ENCODE measurements around the gene TM2D1.

Gene TM2D1

DNA sequence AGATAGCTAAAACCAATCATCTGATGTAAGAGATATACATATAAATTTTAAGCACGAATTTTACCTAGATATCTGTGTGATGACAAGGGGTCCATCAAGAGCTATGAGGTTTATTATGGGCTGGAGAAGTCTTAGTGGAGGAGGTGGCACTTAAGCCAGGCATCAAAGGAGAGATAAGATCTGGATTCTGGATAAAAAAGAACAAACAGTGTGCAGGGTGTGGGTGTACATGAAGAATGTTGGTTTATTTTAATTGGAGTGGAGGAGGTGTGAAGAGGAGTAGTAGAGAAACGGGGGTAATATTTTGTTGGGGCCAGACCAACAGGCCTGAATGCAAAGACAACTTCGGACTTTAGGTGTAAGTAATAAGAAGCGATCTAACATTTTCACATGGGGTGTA is 80.6 kb downstream of the TM2D1 start:
- no peak for DNase-seq (ENCODE audit: low read depth)

DNA sequence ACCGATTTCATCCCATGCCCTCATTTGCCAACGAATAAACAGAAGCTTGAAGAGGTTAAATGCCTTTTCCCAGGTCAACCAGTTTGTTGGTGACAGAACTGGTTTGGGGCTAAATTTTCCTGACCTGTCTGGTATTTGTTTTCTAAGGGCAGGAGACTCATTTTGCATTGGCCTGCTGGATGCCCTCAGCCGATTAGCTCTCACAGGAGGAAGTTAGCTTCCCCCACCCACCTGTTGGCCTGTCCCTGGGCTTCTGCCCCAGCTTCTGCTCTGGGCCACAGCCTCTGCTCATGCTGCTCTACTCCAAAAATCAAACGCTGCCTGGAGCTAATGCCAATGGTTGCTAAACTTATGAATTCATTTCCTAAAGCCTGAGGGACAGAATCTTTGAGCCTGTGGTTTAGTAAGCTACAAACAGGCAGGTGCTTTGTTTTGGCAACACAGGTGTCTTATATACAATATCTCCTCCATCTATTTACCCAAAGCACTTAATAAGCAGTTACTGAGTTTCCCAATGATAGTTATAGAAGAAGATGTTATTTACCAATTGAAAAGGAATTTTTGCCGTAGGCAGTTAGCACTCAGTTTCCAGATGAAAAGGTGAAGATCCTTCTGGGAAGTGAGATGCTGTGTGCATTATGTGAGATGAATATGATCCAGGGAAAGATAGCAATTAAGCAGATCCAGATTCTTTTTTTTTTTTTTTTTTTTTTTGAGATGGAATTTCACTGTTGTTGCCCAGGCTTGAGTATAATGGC is 82.3 kb downstream of the TM2D1 start:
- no peak for DNase-seq (ENCODE audit: low read depth)

DNA sequence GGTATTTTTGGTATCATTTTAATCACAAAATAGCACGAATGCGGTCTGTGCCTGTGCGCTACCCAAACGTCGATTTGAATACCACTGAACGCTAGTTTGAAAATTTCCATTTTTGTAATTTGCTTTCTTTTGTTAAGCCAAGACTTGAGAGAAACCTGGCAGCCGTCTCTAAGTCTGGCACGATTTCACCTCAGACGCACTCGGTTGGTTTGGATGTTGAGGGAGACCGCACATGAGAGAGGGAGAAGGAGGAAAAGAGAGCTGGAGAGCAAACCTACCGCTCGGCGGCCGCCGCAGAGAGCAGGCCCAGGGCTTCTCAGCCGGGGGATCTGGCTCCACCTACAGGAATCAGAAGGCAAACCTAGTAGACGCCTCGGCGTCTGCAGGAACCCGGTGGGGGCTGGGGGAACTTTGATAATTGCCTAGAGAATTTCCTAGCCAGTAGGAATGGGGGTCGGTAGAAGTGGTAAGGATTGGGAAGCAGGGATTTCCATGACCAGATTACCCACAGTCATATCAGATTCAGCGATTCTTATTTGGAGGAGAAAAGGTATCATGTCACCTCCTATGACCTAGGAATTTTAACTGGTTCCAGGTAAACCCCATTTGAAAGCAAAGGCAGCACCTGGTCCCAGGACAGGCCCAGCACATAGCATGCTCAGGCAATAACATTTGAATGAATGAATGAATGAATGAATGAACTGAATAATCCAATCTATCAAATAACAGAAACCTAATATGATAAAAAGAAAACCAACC is 83.2 kb downstream of the TM2D1 start:
- DNase-seq (ENCODE audit: low read depth): no peak

DNA sequence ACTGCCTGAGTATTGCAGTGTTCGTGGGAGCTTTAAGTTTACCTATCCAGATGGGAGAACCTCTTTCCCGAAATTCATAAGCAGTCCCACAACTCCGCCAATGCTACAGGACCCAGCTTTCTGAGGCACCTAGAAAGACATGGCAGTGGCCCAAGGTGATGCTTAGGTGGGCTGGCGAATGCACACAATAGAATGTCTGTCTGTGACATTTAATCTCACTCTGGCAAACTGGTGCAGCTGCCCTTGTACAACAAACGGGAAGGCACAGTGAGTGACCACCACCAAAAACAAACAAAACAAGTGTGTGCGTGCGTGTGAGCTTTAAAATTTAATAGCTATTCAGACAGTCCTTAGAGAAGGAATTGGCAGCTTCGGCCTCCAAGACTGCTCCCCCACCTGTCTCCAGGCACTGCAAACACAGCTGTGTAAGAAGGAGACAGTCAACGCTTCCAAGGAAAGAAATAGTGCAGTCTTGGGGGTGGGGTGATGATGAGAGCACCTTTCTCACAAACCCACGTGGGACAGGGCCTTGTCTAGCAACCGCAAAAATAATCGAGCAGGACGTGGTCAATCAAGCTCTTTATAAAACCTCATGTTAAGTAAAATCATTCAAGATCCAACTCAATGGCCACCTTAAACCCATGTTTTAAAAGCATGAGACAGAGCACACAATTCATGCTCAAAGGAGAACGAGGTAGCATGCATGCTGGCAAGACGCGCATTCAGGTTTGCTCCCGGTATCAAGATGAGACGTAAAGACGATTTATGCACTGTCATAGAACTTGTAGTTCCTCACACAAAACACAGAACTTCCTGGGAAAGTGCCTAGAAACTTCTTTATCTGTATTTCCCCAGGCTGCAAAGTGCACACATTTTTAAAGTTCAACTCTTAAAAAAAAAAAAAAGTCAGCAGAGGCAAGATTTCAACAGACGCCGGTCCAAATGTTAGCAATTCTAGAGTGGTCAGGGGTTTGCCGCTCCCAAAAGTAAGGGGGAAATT is 84.1 kb downstream of the TM2D1 start:
- DNase-seq (ENCODE audit: low read depth): no peak

DNA sequence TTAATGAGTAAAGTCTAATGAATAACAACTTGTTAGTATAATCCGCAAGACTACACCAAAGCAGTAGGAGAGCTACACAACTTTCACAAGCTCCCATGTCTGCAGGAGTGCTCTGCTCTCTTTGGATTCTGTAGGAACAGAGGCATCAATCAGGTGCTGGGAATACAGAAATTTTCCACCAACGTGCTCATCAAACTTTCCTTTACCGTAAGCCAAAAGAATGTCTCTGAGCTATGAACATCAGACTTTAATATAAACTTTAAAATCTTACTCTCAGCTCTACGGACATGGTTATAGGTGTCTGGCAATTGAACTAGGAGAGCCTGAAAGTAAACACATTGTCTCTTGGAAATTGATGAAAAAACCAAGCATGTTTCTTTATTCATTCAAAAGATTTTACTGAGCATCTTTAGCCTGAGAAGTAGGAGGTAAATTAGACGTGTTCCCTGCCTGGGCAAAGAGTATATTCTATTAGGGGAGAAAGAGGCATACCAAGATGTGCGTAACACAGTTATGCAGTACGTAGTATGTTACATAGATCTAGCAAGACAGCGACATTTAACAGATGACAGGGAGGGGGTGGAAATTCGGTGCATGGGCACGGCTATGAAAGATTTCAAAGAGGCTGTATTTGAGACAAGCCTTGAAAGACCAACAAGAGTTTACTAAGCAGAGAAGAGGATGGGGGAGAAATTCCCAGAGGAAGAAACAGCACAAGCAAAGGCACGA is 85.2 kb downstream of the TM2D1 start:
- no peak for DNase-seq (ENCODE audit: low read depth)

DNA sequence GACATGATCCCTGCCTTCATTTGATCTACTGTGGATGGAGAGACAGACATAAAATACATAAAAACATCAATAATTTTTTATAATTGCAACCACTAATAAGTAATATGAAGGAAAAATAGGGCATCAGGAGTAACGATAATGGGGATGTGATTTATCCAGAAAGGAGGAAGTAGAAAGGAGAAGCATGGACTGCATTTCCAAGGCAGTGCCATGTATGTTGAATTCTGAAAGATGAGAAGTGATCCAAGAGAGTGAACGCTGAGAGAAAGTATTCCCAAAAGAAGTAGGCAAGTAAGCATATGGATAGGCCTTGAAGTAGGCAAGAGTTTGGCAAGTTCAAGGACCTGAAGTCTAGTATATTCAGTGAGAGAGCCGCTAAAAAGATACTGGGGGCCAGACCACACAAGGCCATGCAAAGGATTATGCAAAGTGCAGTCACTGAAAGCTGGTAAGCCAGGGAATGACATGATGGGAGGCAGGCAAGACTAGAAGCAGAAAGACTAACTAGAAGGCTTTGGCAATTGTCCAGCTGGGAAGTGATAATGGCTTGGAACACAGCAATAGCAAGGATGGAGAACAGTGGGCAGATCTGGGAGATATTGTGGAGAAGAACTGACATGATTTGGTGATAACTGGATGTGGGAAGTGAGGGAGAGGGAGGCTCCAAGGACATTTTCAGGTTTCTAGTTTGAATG is 85.9 kb downstream of the TM2D1 start:
- no peak for DNase-seq (ENCODE audit: low read depth)

DNA sequence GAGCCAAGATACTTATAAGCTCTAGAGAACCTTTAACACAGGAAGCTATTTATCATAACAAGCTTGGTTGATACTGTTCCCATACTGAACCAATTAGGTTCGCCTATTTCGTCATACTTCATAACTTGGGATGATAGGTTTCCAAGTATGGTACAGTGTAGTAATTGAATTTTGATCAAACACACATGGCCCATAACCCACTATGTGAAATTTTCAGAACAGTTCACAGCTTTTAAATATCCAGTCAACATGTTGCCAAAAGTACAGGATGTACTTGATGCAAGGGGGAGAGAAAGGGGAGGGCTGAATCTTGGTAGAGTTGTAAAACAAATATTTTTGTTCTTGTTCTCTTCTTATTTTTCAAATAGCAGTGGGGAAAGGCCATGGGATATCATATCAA is 86.6 kb downstream of the TM2D1 start:
- peak; percentile 64 for DNase-seq (ENCODE audit: low read depth)

DNA sequence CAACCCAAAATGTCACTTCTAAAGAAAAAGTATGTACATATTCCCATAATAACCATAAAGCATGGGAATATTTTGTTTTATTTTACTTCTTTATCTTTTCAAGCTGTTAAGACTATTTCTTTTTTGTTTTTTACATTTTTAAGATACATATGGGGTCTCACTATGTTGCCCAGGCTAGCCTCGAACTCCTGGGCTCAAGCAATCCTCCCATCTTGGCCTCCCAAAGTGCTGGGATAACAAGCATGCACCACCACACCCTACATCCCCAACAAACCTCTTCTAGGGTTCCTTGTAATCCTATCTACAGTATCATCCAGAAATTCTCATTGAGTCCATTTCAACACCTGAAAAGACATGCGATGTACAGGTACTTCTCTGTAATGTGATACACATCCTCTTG is 87.5 kb downstream of the TM2D1 start:
- DNase-seq (ENCODE audit: low read depth): no peak

DNA sequence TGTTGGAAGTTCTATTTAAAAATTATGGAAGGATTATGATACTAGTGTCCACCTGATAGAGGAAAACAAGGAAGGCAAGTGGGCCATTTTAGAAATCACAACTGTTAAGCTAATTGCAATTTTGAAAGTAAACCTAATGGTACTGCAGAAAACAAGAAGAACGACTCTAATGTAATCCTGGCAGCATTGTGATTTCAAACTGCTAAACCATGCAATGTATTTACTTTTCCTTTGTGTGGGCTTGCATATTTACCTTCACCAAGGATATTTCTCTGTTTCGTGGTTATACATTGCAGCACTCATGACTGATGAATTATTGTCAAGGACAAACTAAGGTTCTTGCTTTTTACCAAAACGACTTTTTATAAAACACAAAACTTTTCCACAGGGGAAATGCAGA is 88.1 kb downstream of the TM2D1 start:
- DNase-seq (ENCODE audit: low read depth): no peak

DNA sequence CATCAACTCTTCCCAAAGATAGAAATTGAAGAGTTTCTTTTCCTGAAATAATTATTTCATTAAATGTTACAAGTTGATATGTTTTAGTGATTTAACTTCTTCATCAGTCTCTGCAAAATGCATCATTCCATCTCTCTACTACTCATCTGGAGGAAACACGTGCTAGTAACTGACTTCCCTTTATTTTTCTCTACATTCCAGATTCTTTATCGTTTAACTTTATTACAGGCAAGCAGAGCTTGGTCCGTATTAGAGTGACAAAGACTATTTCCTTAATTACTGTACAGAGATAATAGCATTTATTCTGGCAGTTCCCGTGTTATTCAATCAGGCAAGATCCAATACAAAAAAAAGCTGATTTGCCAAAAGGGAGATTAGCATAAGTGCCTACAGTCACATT is 88.6 kb downstream of the TM2D1 start:
- no peak for DNase-seq (ENCODE audit: low read depth)

DNA sequence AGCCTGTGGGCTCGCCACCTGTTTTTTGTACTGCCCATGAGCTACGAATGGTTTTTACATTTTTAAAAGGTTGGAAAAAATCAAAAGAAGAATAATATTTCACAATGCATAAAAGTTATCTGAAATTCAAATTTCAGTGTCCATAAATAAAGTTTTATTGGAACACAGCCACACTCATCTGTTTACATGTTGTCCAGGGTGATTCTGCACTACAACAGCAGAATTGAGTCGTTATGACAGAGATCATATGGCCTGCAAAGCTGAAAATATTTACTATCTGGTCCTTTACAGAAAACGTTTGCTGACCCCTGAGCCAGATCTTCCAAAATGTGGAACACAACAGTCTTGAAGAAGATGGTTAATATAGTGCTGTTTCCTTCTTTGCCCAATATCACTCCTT is 89.4 kb downstream of the TM2D1 start:
- DNase-seq (ENCODE audit: low read depth): no peak

DNA sequence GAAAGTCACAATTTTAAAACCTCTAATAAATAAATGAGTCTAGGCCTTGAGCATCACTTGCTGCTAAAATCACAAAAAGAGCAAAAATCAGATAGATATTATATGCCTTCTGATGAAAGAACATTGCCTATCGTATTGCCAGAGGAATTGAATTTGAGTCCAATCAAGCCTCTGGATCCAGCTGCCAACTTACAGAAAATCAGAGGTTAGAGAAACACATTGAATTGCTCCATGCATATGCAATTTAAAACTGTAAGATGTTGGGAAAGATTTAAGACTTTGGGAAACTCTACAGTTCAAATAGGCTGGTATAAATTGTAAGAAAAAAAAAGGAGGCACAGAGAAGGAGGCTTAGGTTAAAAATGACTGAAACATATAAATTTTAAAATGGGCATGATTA is 93.5 kb downstream of the TM2D1 start:
- no peak for DNase-seq (ENCODE audit: low read depth)

All from HS-5 (cell line).